GM12878 (cell line): ENCODE data around the gene FETUB.

Source experiments
- E4F1 ChIP-seq: fragments of 450-650 bp; IDR thresholded peaks from 2 replicates; pipeline ENCODE4 v1.6.1; 2018; ENCODE audit warnings: borderline replicate concordance, mild to moderate bottlenecking; ENCODE audit not compliant: partially characterized antibody
- FOXK2 ChIP-seq: fragments of 450-650 bp; IDR thresholded peaks from 2 replicates; pipeline ENCODE4 v1.6.1; 2017; ENCODE audit warnings: mild to moderate bottlenecking, moderate library complexity
- JUNB ChIP-seq: IDR thresholded peaks from 2 replicates; pipeline ENCODE4 v1.6.1; 2016; ENCODE audit warnings: antibody characterized with exemption, mild to moderate bottlenecking
- JUND ChIP-seq: IDR thresholded peaks from 2 replicates; pipeline ENCODE4 v1.6.1; 2012; ENCODE audit warnings: low read depth, mild to moderate bottlenecking, low read length, improper control_type of control experiment, moderate library complexity
- RAD21 ChIP-seq: IDR thresholded peaks from 2 replicates; pipeline ENCODE4 v1.6.1; 2011; ENCODE audit warnings: mild to moderate bottlenecking, low read depth, low read length, moderate library complexity; ENCODE audit not compliant: insufficient read depth
- SIN3A ChIP-seq: IDR thresholded peaks from 2 replicates; pipeline ENCODE4 v1.6.1; 2012; ENCODE audit warnings: low read depth, low read length, improper control_type of control experiment
- SPI1 ChIP-seq: IDR thresholded peaks from 2 replicates; pipeline ENCODE4 v1.6.1; 2011; ENCODE audit warnings: low read depth, mild to moderate bottlenecking, low read length, moderate library complexity, borderline replicate concordance; ENCODE audit not compliant: insufficient read depth
- SREBF2 ChIP-seq: IDR thresholded peaks from 2 replicates; pipeline ENCODE4 v1.6.1; 2012; ENCODE audit warnings: mild to moderate bottlenecking, low read length
- ZSCAN29 ChIP-seq: fragments of 450-650 bp; IDR thresholded peaks from 2 replicates; pipeline ENCODE4 v1.6.1; 2017; ENCODE audit warnings: mild to moderate bottlenecking, moderate library complexity
- TF ChIP-seq, protein P1 (sequence below): IDR thresholded peaks from 2 replicates; pipeline ENCODE4 v1.6.1; 2012; ENCODE audit warnings: low read length, inconsistent platforms
- TF ChIP-seq, protein P2 (sequence below): fragments of 450-650 bp; IDR thresholded peaks from 2 replicates; pipeline ENCODE4 v1.6.1; 2017; ENCODE audit warnings: mild to moderate bottlenecking, moderate library complexity
- TF ChIP-seq, protein P3 (sequence below), 3 experiments: IDR thresholded peaks in 2 of 3; conservative IDR thresholded peaks in 1 of 3; 2 replicates each; pipeline ENCODE4 v1.5.1; 2011; ENCODE audit warnings: low read depth in 3 of 3, low read length in 3 of 3, mild to moderate bottlenecking in 3 of 3, control low read depth in 2 of 3, moderate library complexity in 2 of 3, inconsistent platforms in 1 of 3, mixed read lengths in 1 of 3; ENCODE audit not compliant: control insufficient read depth in 2 of 3, insufficient read depth in 1 of 3; ENCODE audit errors: extremely low read depth in 1 of 3

GRCh38 chr3:186612065-186612464 lies 28.1 kb upstream of the FETUB start:
- TF ChIP-seq FOXK2 (no peak), ZSCAN29 (no peak), RAD21 (no peak), SREBF2 (no peak), JUND (no peak), SIN3A (no peak), JUNB (no peak), SPI1 (no peak), E4F1 (no peak)
- TF ChIP-seq, protein P1, sequence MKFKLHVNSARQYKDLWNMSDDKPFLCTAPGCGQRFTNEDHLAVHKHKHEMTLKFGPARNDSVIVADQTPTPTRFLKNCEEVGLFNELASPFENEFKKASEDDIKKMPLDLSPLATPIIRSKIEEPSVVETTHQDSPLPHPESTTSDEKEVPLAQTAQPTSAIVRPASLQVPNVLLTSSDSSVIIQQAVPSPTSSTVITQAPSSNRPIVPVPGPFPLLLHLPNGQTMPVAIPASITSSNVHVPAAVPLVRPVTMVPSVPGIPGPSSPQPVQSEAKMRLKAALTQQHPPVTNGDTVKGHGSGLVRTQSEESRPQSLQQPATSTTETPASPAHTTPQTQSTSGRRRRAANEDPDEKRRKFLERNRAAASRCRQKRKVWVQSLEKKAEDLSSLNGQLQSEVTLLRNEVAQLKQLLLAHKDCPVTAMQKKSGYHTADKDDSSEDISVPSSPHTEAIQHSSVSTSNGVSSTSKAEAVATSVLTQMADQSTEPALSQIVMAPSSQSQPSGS, result no peak
- TF ChIP-seq, protein P2, sequence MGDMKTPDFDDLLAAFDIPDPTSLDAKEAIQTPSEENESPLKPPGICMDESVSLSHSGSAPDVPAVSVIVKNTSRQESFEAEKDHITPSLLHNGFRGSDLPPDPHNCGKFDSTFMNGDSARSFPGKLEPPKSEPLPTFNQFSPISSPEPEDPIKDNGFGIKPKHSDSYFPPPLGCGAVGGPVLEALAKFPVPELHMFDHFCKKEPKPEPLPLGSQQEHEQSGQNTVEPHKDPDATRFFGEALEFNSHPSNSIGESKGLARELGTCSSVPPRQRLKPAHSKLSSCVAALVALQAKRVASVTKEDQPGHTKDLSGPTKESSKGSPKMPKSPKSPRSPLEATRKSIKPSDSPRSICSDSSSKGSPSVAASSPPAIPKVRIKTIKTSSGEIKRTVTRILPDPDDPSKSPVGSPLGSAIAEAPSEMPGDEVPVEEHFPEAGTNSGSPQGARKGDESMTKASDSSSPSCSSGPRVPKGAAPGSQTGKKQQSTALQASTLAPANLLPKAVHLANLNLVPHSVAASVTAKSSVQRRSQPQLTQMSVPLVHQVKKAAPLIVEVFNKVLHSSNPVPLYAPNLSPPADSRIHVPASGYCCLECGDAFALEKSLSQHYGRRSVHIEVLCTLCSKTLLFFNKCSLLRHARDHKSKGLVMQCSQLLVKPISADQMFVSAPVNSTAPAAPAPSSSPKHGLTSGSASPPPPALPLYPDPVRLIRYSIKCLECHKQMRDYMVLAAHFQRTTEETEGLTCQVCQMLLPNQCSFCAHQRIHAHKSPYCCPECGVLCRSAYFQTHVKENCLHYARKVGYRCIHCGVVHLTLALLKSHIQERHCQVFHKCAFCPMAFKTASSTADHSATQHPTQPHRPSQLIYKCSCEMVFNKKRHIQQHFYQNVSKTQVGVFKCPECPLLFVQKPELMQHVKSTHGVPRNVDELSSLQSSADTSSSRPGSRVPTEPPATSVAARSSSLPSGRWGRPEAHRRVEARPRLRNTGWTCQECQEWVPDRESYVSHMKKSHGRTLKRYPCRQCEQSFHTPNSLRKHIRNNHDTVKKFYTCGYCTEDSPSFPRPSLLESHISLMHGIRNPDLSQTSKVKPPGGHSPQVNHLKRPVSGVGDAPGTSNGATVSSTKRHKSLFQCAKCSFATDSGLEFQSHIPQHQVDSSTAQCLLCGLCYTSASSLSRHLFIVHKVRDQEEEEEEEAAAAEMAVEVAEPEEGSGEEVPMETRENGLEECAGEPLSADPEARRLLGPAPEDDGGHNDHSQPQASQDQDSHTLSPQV, result no peak
- TF ChIP-seq, protein P3, sequence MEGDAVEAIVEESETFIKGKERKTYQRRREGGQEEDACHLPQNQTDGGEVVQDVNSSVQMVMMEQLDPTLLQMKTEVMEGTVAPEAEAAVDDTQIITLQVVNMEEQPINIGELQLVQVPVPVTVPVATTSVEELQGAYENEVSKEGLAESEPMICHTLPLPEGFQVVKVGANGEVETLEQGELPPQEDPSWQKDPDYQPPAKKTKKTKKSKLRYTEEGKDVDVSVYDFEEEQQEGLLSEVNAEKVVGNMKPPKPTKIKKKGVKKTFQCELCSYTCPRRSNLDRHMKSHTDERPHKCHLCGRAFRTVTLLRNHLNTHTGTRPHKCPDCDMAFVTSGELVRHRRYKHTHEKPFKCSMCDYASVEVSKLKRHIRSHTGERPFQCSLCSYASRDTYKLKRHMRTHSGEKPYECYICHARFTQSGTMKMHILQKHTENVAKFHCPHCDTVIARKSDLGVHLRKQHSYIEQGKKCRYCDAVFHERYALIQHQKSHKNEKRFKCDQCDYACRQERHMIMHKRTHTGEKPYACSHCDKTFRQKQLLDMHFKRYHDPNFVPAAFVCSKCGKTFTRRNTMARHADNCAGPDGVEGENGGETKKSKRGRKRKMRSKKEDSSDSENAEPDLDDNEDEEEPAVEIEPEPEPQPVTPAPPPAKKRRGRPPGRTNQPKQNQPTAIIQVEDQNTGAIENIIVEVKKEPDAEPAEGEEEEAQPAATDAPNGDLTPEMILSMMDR (IDR thresholded peaks at IDR 0.05 in 2 of 3, conservative IDR thresholded peaks at IDR 0.05 in 1 of 3; ENCODE audit: control insufficient read depth in 2 of 3, extremely low read depth in 1 of 3, insufficient read depth in 1 of 3, low read depth in 3 of 3, low read length in 3 of 3), result no peak
